Globus pallidus (tissue), 1 donor: ENCODE measurements around the gene VWA5B2.
"Not testable (repeated sequence)": the region's sequence is repeated elsewhere in the genome, so short reads cannot be mapped to it uniquely, and the experiment has no call there.

Experiments
- DNase-seq: peaks from one replicate; pipeline ENCODE4 v3.0.0-alpha.2; 2015; ENCODE audit warnings: low spot score

Gene VWA5B2

GRCh38 chr3:184242297-184242685, 12.9 kb downstream of the VWA5B2 start:
- no peak for DNase-seq

GRCh38 chr3:184248454-184249411, 19.3 kb downstream of the VWA5B2 start, which contains the start of gene ALG3:
Gene ALG3 (minus strand): TSS chr3:184248962. CDS start chr3:184248940, 22 bp downstream.
- DNase-seq, result peak; percentile 78

- DNase-seq, result peak; percentile 93
Observed at GRCh38 chr3:184249412-184250166, 20.2 kb downstream of the VWA5B2 start, which contains the start of gene EEF1AKMT4. Gene EEF1AKMT4 (plus strand): TSS chr3:184249672. CDS start chr3:184249695, 23 bp downstream.

- DNase-seq, result peak; percentile 76
Observed at GRCh38 chr3:184250167-184250828, 20.9 kb downstream of the VWA5B2 start.

- DNase-seq, result no peak
Observed at GRCh38 chr3:184255291-184256039, 26.1 kb downstream of the VWA5B2 start.

GRCh38 chr3:184257083-184257915, 27.9 kb downstream of the VWA5B2 start:
- no peak for DNase-seq

GRCh38 chr3:184258926-184259325, 29.5 kb downstream of the VWA5B2 start:
- DNase-seq, result no peak

GRCh38 chr3:184259396-184259877, 30.1 kb downstream of the VWA5B2 start:
- DNase-seq, result no peak

- DNase-seq, result peak; percentile 55
Observed at GRCh38 chr3:184259878-184260723, 30.7 kb downstream of the VWA5B2 start.

- no peak for DNase-seq
Observed at GRCh38 chr3:184260724-184261269, 31.4 kb downstream of the VWA5B2 start.

GRCh38 chr3:184261270-184261853, 32.0 kb downstream of the VWA5B2 start, which contains the start of gene CAMK2N2:
Gene CAMK2N2 (minus strand): TSS chr3:184261553. CDS start chr3:184261285, 268 bp downstream.
- peak; percentile 38 for DNase-seq

GRCh38 chr3:184261854-184262763, 32.7 kb downstream of the VWA5B2 start:
- DNase-seq, result no peak

- no peak for DNase-seq
Observed at GRCh38 chr3:184262764-184263179, 33.4 kb downstream of the VWA5B2 start.

GRCh38 chr3:184267249-184267648, 37.9 kb downstream of the VWA5B2 start:
- not testable (repeated sequence) for DNase-seq

- DNase-seq, result no peak
Observed at GRCh38 chr3:184272269-184272668, 42.9 kb downstream of the VWA5B2 start.

- DNase-seq, result no peak
Observed at GRCh38 chr3:184275381-184275701, 46.0 kb downstream of the VWA5B2 start.
